WTC11 (cell line): ENCODE results near the gene SHTN1.

ENCODE experiments used
- CREM ChIP-seq: sonication (generic); formaldehyde crosslinking; IDR thresholded peaks from 2 replicates; pipeline ENCODE4 v1.8.1; 2022; ENCODE audit warnings: mild to moderate bottlenecking, missing genetic modification reagents, moderate library complexity
- FOXJ3 ChIP-seq: sonication (generic); formaldehyde crosslinking; IDR thresholded peaks from 2 replicates; pipeline ENCODE4 v1.9.0; 2021; ENCODE audit warnings: missing genetic modification reagents, mild to moderate bottlenecking, borderline replicate concordance
- JUN ChIP-seq: sonication (generic); formaldehyde crosslinking; IDR thresholded peaks from 2 replicates; pipeline ENCODE4 v1.8.0; 2023; ENCODE audit warnings: mild to moderate bottlenecking, missing genetic modification reagents
- KAT7 ChIP-seq: sonication (generic); formaldehyde crosslinking; IDR thresholded peaks from 2 replicates; pipeline ENCODE4 v1.8.1; 2023; ENCODE audit warnings: missing genetic modification reagents, mild to moderate bottlenecking, borderline replicate concordance
- USF2 ChIP-seq: sonication (generic); formaldehyde crosslinking; IDR thresholded peaks from 2 replicates; pipeline ENCODE4 v1.8.1; 2023; ENCODE audit warnings: mild to moderate bottlenecking, missing genetic modification reagents, moderate library complexity
- ZNF232 ChIP-seq: sonication (generic); formaldehyde crosslinking; IDR thresholded peaks from 2 replicates; pipeline ENCODE4 v1.8.0; 2022; ENCODE audit warnings: mild to moderate bottlenecking, missing genetic modification reagents
- TF ChIP-seq, protein P1 (sequence below): fragments of 200-600 bp; IDR thresholded peaks from 2 replicates; pipeline ENCODE4 v1.8.0; 2022; ENCODE audit warnings: antibody characterized with exemption
- TF ChIP-seq, protein P2 (sequence below): sonication (generic); formaldehyde crosslinking; IDR thresholded peaks from 2 replicates; pipeline ENCODE4 v1.8.0; 2022; ENCODE audit warnings: mild to moderate bottlenecking, missing genetic modification reagents

DNA sequence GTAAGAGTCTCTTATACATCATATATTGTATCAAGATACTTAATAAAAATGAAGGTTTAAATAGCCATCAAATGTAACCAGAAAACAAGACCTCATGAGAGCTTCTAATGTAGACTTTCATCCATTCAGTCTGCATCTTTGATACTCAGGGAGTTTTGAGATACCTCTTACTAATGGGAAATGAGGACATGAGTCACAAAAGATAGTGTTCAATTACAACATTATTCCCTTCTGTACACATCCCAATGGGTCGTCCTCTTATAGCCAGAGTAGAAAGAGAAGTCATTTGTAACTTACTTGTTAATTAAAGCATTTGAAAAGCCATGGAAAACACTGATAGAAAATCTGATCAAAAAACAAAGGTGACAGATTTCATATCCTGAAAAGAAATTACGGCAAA is 19.4 kb downstream of the SHTN1 start:
- TF ChIP-seq, protein P1, sequence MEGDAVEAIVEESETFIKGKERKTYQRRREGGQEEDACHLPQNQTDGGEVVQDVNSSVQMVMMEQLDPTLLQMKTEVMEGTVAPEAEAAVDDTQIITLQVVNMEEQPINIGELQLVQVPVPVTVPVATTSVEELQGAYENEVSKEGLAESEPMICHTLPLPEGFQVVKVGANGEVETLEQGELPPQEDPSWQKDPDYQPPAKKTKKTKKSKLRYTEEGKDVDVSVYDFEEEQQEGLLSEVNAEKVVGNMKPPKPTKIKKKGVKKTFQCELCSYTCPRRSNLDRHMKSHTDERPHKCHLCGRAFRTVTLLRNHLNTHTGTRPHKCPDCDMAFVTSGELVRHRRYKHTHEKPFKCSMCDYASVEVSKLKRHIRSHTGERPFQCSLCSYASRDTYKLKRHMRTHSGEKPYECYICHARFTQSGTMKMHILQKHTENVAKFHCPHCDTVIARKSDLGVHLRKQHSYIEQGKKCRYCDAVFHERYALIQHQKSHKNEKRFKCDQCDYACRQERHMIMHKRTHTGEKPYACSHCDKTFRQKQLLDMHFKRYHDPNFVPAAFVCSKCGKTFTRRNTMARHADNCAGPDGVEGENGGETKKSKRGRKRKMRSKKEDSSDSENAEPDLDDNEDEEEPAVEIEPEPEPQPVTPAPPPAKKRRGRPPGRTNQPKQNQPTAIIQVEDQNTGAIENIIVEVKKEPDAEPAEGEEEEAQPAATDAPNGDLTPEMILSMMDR, result no peak
- TF ChIP-seq CREM (CRISPR knock-in tag) (no peak), USF2 (CRISPR knock-in tag) (no peak), ZNF232 (CRISPR knock-in tag) (no peak), KAT7 (CRISPR knock-in tag) (no peak), JUN (CRISPR knock-in tag) (no peak), FOXJ3 (no peak)
- TF ChIP-seq, protein P2, sequence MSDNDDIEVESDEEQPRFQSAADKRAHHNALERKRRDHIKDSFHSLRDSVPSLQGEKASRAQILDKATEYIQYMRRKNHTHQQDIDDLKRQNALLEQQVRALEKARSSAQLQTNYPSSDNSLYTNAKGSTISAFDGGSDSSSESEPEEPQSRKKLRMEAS (CRISPR knock-in tag), result no peak
